ENCODE measurements around the gene MOB3A.

- TF ChIP-seq RCOR1 (IDR thresholded peaks at IDR 0.05; ENCODE audit: borderline replicate concordance in 1 of 2, low read depth in 2 of 2, low read length in 2 of 2) (no peak), PKNOX1 (IDR thresholded peaks at IDR 0.05) (no peak)
Measured at GRCh38 chr19:2144190-2144589, 48.1 kb upstream of the MOB3A start.

Data from K562 (cell line).